Kidney glomerular epithelial cell (primary cell): ENCODE results near the gene LRRFIP2.
"Not testable (repeated sequence)": the region's sequence is repeated elsewhere in the genome, so short reads cannot be mapped to it uniquely, and the experiment has no call there.

ENCODE experiments used
- DNase-seq: peaks from one replicate; lab custom pipeline; 2025; lab: John Stamatoyannopoulos, UW

LRRFIP2 gene

GRCh38 chr3:37143821-37144220, 30.6 kb downstream of the LRRFIP2 start:
- DNase-seq = no peak

GRCh38 chr3:37141676-37142075, 32.7 kb downstream of the LRRFIP2 start:
- DNase-seq = no peak

DNA sequence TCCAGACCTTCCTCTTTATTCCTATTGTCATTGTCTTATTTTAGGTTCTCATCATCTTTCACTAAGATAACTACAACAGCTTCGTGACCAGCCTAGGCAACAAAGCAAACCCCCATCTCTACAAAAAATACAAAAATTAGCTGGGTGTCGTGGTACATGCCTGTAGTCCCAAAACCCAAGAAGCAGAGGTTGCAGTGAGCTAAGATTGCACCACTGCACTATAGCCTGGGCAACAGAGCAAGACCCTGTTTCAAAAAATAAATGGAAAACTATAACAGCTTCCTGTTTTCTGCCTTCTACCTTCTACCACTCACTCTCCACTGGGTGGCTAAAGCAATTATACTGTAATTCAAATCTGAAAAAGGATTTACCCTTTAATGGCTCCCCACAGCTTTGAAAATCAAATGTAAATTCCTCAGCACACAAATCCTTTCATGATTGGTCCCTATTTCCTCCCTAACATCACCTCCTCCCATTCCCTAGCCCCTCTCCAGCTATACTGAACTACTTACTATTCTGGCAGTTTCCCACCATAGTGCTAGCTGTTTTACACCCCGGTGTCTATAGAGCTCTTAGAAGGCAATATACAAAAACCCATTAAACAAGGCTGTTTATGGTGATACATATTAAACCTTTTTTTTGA, 33.4 kb downstream of the LRRFIP2 start:
- DNase-seq = no peak

GRCh38 chr3:37139567-37140052, 34.8 kb downstream of the LRRFIP2 start:
- DNase-seq = no peak

GRCh38 chr3:37138816-37139215, 35.6 kb downstream of the LRRFIP2 start:
- no peak for DNase-seq

GRCh38 chr3:37137516-37137915, 36.9 kb downstream of the LRRFIP2 start:
- DNase-seq = no peak

GRCh38 chr3:37136067-37136466, 38.3 kb downstream of the LRRFIP2 start:
- DNase-seq = no peak

DNA sequence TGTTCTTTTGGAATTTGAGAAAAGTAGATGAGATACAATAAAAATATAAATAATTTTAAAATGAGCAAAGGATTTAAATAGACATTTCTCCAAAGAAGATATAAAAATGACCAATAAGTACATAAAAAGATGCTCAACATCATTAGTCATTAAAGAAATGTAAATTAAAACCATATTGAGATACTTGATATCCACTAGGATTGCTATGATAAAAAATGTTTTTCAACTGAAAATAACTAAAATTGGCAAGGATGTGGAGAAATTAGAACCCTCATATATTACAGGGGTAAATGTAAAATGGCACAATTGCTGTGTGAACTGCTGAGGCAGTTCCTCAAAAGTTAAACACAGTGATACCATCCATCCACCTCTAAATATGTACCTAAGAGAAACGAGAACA, 38.8 kb downstream of the LRRFIP2 start:
- DNase-seq = no peak

- no peak for DNase-seq
These were observed 42.0 kb downstream of the LRRFIP2 start for GRCh38 chr3:37132334-37132733.

GRCh38 chr3:37131860-37132144, 42.6 kb downstream of the LRRFIP2 start:
- DNase-seq = no peak

DNA sequence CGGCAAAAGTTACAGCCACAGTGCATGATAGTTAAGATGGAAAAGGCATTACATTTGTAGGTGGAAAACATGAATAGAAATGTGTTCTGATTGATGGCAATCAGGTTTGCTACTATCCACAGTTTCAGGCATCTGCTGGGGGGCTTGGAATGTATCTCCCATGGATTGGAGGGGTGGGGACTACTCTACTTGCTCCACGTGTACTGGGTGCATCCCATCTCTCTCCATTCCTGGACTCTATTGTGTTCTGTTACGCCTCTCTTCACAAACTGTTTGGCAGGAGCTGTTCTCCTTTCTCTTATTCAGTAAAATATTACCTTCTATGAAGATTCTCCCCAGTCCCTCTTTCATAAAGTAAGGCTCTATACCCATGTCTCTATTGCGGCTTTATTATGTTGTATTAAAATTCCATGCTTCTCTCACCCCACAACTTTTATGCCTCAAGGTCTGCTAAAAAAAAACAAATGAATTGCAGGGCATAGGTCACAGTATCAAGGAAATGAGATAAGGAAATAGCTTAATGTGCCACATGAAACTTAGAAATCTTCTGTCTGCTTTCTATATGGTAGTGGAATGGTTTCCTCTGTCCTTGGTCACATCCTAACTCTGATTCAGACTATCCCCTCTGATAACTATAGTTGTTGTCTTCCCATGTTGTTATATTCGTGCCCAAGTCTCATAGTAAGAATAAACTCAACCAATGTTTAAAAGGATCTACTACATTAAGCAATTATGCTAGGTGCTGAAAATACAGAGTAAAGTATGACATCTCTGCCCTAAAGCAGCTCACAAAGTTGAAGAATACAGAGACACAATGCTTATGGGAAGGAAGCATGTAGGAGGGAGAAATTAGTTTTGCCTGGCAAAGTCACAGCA, 43.2 kb downstream of the LRRFIP2 start:
- DNase-seq = no peak

DNA sequence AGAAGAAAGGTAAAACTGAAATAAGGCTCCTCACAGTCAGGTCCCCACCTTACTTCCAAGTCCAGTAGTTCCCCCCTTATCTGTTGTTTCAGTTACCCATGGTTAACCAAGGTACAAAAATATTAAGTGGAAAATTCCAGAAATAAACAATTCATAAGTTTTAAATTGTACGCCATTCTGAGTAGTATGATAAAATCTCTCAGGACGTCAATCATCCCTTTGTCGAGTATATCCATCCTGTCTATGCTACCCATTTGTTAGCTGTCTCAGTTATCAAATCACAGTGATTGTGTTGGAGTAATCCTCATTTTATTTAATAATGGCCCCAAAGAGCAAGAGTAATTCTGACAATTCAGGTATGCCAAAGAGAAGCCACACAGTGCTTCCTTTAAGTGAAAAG, 43.9 kb downstream of the LRRFIP2 start:
- no peak for DNase-seq

GRCh38 chr3:37129871-37130270, 44.5 kb downstream of the LRRFIP2 start:
- DNase-seq = no peak

DNA sequence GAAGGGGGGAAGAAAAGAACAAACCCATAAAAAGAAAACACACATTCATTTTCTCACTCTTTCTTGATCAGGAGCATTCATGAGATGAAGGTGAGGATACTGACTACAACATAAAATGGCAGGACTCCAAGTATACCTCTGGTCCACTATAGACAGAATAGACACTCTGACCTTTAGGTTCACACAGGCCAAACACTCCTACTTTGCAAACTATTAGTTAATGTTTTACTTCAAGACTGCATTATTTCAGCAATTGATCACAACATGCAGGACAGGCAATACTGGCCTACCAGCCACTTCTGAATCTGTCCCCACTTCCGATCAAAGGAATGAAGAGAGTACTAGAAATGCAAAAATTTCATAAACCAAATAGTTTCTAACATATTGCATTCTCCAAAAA, 47.0 kb downstream of the LRRFIP2 start:
- no peak for DNase-seq

DNA sequence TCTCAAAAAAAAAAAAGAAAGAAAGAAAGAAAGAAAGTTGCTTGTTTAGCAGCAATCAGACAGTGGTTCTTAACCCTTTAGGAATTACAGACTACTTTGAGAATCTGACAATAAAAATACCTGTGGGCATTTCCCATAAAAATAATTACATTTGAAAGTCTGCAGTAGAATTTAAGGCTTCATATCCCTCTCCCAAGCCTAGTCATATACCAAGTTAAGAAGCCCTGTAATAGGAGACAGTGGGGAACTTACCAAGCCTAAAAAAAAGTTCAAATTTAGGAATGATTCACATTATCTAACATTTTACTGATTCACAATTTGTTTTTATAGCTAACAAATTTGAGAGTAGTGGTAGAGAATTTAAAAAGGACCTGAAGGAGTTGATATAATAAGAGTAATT, 47.5 kb downstream of the LRRFIP2 start:
- no peak for DNase-seq

DNA sequence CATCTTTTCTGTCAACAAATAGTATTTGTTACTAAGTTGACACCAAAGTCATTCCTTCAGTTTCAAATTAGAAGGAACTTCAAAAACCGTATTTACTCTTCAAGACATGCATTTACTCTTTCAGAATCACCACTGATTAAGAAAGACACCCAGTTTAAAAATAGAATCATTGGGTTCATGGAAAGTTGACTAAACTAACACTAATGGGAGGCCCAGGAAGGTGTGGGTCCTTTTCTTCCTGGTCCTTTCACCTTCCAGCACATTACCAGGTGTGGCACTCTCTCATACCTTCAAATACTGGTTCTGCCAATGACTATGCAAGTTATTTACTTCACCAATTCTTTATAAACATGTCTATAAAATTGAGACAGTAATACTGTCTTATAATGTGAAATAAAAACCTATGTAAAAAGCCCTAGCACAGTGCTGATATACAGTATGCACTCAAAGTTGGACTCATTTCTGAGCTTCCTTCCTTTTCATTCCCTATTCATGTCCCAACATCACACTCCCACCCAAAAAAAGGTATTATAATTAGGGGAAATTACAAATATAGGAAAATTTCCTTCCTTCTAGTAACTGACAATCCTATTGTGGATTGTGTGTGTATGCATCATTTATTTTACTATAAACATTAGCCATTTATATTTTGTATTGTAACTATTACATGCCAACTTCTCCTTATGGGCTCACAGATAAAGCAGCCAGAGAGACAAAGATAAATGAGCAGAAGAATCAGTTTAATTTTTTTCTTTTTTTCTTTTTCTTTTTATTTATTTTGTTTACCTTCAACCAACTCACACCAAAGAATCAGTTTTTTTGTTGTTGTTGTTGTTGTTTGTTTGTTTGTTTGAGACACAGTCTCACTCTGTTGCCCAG, 48.9 kb downstream of the LRRFIP2 start:
- DNase-seq = no peak

DNA sequence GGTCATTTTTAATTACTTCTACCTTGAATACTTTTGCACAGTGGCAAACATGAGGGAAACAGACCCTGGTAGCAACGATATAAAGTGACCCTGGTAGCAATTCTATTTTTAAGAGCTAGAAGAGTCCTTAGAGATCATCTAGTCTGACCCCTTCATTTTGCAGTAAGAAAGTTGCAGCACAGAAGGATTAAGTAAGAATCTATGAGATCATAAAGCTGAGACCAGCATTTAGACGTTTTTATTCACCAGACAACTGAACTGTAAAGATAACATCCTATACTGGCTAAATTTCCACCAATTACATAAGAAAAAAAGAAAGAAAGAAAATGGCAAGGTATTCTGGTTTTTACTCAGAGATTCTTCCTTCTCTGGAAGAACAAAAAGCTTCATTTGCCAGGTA, 49.9 kb downstream of the LRRFIP2 start:
- DNase-seq = no peak

- no peak for DNase-seq
These were observed 51.1 kb downstream of the LRRFIP2 start for GRCh38 chr3:37123292-37123691.

GRCh38 chr3:37122069-37122468, 52.3 kb downstream of the LRRFIP2 start:
- not testable (repeated sequence) for DNase-seq

- DNase-seq = no peak
These were observed 56.2 kb downstream of the LRRFIP2 start for GRCh38 chr3:37118163-37118562.

- DNase-seq = no peak
These were observed 56.8 kb downstream of the LRRFIP2 start for GRCh38 chr3:37117548-37117947.

DNA sequence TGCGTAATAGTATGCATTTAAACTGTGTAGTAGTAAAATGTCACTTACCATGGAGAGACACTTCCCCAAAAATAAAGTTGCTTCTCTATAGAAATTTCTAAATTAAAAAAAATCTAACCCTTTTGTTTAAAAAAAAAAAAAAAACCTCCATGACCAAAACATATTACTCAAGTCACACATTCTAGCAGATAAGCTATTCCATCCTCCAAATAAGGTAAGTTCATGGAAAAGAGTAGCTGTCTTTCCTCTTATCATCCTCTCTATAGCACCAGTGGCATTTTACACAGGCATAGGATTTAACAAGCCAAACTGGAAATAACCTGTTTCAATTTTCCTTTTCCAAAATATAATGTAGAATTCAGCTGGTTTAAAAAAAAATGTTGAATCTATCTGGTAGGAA, 57.4 kb downstream of the LRRFIP2 start:
- DNase-seq = no peak

- no peak for DNase-seq
These were observed 58.9 kb downstream of the LRRFIP2 start for GRCh38 chr3:37115446-37115845.
